Cardiac fibroblast (primary cell): ENCODE data around the gene HEATR1.

Experiments
- DNase-seq, 2 donors: peaks; one replicate each; pipeline versions ENCODE4 v3.0.0 to v3.0.0-alpha.2; 2010; ENCODE audit warnings: low read depth in 2 of 2
- H3K4me3 ChIP-seq, 2 donors: replicated peaks in 1 of 2; 1 replicate in 1 of 2; 2 replicates in 1 of 2; pipeline ENCODE4 v1.5.1; 2011; ENCODE audit warnings: low read depth in 2 of 2, low read length in 2 of 2, mild to moderate bottlenecking in 2 of 2, moderate library complexity in 1 of 2
- TF ChIP-seq, protein P1 (sequence below): IDR thresholded peaks from one replicate; pipeline ENCODE4 v1.5.1; 2011; ENCODE audit warnings: low read depth, mild to moderate bottlenecking, low read length, inconsistent platforms

HEATR1 gene

DNA sequence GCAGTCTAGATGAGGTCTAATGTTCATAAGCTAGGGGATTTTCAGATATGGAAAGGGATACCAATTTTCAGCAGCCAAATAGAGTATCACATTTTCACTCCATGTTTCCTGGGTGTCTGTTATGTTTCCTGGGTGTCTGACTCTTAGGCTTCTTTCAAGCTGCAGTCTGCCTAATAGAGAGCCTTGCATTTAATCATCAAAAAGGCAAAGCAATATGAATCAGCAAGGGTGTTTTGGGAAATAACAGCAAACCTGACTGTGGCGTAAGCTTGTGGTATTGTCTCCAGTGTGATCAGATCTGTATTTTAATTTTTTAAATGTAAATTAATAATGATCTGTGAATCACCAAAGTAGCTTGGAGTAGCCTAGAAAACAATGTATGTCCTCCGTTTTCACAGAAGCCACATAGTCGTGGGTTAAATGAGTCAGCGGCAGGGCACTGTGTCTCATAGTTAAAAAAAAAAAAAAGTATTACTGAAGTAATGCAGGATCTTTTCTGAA, 70.1 kb downstream of the HEATR1 start:
- H3K4me3 ChIP-seq = no peak overlapping the region
- DNase-seq = peak; percentile 39 to 80
- TF ChIP-seq, protein P1, sequence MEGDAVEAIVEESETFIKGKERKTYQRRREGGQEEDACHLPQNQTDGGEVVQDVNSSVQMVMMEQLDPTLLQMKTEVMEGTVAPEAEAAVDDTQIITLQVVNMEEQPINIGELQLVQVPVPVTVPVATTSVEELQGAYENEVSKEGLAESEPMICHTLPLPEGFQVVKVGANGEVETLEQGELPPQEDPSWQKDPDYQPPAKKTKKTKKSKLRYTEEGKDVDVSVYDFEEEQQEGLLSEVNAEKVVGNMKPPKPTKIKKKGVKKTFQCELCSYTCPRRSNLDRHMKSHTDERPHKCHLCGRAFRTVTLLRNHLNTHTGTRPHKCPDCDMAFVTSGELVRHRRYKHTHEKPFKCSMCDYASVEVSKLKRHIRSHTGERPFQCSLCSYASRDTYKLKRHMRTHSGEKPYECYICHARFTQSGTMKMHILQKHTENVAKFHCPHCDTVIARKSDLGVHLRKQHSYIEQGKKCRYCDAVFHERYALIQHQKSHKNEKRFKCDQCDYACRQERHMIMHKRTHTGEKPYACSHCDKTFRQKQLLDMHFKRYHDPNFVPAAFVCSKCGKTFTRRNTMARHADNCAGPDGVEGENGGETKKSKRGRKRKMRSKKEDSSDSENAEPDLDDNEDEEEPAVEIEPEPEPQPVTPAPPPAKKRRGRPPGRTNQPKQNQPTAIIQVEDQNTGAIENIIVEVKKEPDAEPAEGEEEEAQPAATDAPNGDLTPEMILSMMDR = no peak

DNA sequence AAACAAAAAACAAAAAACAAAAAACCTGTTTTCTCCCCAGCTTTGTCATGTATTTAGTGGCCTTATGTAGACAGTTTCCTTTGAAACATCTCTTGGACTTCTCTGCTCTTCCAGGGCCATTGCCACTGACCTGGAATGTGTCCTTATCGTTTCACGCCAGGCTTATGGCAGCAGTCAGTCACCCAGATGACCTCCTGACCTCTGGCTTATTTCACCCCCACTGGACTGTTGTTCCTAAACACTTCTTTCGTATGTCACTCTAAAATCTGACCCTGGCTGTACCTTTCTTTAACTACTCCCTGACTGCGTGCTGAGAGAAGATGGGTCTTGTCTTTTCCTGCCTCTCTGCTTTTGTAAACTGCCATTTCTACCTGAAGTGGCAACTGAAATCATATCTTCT, 71.5 kb downstream of the HEATR1 start:
- H3K4me3 ChIP-seq = no peak overlapping the region
- TF ChIP-seq, protein P1 = no peak
- no peak for DNase-seq

DNA sequence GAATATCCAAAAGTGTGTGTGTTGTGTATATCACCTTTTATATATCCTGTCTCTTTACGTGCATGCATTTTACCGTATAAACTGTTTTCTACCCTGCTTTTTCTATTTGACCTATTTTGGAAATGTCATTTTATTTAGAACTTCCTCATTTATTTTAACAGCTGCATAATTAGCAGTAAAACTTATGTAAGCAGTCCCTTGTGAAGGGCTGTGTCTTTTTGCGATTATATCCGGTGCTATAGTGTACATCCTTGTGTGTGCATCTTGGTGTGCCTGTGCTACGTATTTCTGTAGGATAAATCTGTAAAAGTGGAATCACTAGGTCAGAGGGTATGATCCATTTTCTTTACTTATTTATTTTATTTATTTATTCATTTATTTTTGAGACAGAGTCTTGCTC, 73.4 kb downstream of the HEATR1 start:
- H3K4me3 ChIP-seq = no peak overlapping the region
- TF ChIP-seq, protein P1 = no peak
- no peak for DNase-seq

DNA sequence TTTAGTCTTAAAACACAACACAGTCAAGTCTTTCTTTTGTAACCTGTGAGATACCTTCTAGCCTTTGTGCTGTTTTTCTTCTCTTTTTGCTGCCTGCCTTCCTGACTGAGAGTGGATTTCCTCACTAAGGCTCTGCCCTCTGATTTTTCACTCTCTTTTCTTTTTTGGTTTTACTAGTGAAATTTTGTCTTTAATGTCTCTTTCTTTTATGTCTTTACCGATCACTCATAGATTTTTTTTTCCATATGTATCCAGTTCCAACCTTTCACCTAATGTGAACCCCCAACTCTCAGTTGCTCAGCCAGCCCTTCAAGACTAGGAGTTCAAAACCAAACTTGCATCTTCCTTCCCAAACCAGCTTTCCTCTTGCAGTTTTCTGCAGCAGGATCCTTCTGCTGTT, 74.0 kb downstream of the HEATR1 start:
- no peak overlapping the region for H3K4me3 ChIP-seq
- TF ChIP-seq, protein P1 = no peak
- DNase-seq = no peak

DNA sequence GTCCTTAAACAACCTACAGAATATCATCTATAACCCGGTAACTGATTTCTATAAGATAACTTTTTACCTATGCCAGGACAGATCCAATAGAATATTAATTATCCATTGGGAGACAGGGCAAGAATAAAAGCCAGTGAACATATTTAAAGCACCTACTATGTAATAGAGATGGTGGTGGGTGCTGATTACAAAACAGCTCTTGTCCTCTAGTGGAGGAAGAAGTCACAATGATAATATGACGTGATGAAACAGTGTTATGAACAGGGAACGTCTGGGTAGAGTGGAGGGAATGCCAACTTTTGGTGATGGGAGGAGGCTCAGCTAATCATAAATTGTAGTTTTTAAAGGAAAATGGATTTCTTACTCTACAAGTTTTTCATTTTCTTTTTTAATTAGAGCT, 78.2 kb downstream of the HEATR1 start:
- TF ChIP-seq, protein P1 = no peak
- no peak overlapping the region for H3K4me3 ChIP-seq
- DNase-seq = no peak

DNA sequence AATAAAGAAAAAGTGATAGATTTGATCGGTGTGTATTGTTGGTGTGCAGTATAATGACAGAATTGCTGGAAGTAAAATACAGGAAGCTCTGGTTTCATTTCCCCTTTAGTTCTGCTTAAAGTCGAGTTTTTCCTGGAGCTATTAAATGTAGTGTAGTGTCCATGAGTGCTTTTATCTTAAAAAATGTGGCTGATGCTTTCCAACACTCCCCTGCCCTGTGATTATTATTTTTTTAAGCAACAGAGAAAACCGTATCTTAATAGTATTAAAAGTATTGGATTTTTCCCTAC, 79.5 kb downstream of the HEATR1 start:
- H3K4me3 ChIP-seq = peak overlapping the region; percentile 89 to 95
- no peak for DNase-seq
- TF ChIP-seq, protein P1 = no peak

DNA sequence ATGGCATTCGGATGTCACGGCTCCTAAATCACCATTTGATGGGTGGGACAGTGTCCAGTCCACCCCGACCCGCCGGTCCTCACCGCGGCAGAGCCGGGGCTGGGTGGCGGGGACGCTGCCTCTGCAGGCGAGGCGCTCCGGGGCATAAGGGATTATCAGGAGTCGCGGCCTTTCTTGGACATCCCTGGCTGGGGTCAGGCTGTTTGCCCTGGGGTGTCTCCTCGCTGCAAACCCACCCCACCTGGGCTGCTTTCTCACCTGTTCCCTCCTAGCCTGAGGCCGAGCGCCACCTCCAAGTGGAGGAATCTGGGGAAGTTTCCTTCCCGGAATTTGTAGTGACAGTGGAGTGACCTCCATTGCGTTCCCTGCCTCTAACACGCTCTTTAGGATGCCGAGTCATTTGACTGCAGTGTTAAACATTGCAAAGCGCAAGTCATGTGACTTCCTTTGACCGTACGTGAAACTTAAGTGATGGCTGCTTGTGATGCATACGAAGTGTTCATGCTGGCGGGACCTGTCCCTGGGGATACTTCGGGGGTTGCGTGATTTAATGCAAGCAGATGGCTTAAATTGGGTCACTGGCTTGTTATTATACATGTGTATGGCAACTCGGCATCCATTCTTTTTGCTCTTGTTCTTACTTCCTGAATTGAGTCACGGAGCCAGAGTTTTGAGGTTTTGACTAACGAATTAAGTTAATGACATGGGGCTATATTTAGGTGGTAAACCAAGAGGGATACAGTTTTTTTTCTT, 80.0 kb downstream of the HEATR1 start:
- H3K4me3 ChIP-seq = peak overlapping the region; percentile 89 to 95
- DNase-seq = peak; percentile 91 to 95
- TF ChIP-seq, protein P1 = no peak
